CD4-positive, CD25-positive, alpha-beta regulatory T cell (primary cell): ENCODE data around the gene ADGRB3. TPM values are rescaled to one million over a fixed set of nuclear protein-coding genes. Genes with fewer than 3 reads are reported as not detected.
"Not testable (repeated sequence)": the region's sequence is repeated elsewhere in the genome, so short reads cannot be mapped to it uniquely, and the experiment has no call there.

ENCODE experiments used
- ATAC-seq, 2 donors: fragments of 150-1000 bp; cut with Tn5 transposase; one replicate each; pipeline ENCODE4 v1.10.0; 2021; ENCODE audit warnings: low read depth in 2 of 2, moderate number of reproducible peaks in 2 of 2, moderate library complexity in 1 of 2
- DNase-seq, 3 donors: peaks; one replicate each; pipeline versions ENCODE4 v3.0.0 to v3.0.0-alpha.2; 2012 to 2022; ENCODE audit warnings: mixed read lengths in 1 of 3
- H3K27ac ChIP-seq: one replicate; pipeline ENCODE4 v1.7.0; 2013; ENCODE audit warnings: mild to moderate bottlenecking, low read length; ENCODE audit not compliant: insufficient read depth, poor library complexity, severe bottlenecking
- H3K27me3 ChIP-seq: one replicate; pipeline ENCODE4 v1.7.0; 2013; ENCODE audit warnings: low read length; ENCODE audit not compliant: control insufficient read depth, insufficient read depth
- H3K36me3 ChIP-seq: one replicate; pipeline ENCODE4 v1.7.0; 2013; ENCODE audit warnings: mild to moderate bottlenecking, low read length, moderate library complexity; ENCODE audit not compliant: control insufficient read depth, insufficient read depth
- H3K4me1 ChIP-seq: 2 replicates; pipeline ENCODE4 v1.7.0; 2013; ENCODE audit warnings: mild to moderate bottlenecking, low read length; ENCODE audit not compliant: insufficient read depth, control insufficient read depth, poor library complexity, severe bottlenecking
- H3K4me3 ChIP-seq: one replicate; pipeline ENCODE4 v1.7.0; 2013; ENCODE audit warnings: low read depth, mild to moderate bottlenecking, low read length, moderate library complexity
- H3K9me3 ChIP-seq, 2 experiments: 1 replicate in 1 of 2; 2 replicates in 1 of 2; pipeline ENCODE4 v1.7.0; 2013; ENCODE audit warnings: low read length in 2 of 2, mild to moderate bottlenecking in 1 of 2, moderate library complexity in 1 of 2; ENCODE audit not compliant: control insufficient read depth in 2 of 2
- H3K27ac Mint-ChIP-seq, 3 donors: one replicate each; pipeline ENCODE4 v1.8.0; 2020 to 2022; ENCODE audit warnings: mild to moderate bottlenecking in 3 of 3, mixed read lengths in 3 of 3, moderate library complexity in 2 of 3
- H3K27me3 Mint-ChIP-seq: one replicate; pipeline ENCODE4 v1.8.0; 2022; ENCODE audit warnings: mild to moderate bottlenecking, mixed read lengths
- H3K36me3 Mint-ChIP-seq: one replicate; pipeline ENCODE4 v1.8.0; 2020; ENCODE audit warnings: mixed read lengths
- H3K4me1 Mint-ChIP-seq, 4 donors: one replicate each; pipeline ENCODE4 v1.8.0; 2020 to 2022; ENCODE audit warnings: mixed read lengths in 4 of 4, mild to moderate bottlenecking in 1 of 4
- H3K4me3 Mint-ChIP-seq, 4 donors: one replicate each; pipeline ENCODE4 v1.8.0; 2020 to 2022; ENCODE audit warnings: mild to moderate bottlenecking in 4 of 4, mixed read lengths in 4 of 4, moderate library complexity in 3 of 4
- H3K9me3 Mint-ChIP-seq, 7 donors: one replicate each; pipeline ENCODE4 v1.8.0; 2020 to 2022; ENCODE audit warnings: mixed read lengths in 7 of 7, mild to moderate bottlenecking in 3 of 7, moderate library complexity in 2 of 7
- polyA plus RNA-seq, 4 donors: library from polyadenylated mRNA; unstranded; fragments of 300-500 nt; fragmentation: Illumina TruSeq; gene quantifications; one replicate each; pipeline ENCODE4 v1.2.3, GENCODE V29; 2021
- total RNA-seq: library from RNA; stranded (reverse); gene quantifications from one replicate; pipeline ENCODE4 v1.2.3, GENCODE V29; 2022

ADGRB3 gene
- total and polyA plus RNA-seq, 5 donors from 2014 or later: not detected

DNA sequence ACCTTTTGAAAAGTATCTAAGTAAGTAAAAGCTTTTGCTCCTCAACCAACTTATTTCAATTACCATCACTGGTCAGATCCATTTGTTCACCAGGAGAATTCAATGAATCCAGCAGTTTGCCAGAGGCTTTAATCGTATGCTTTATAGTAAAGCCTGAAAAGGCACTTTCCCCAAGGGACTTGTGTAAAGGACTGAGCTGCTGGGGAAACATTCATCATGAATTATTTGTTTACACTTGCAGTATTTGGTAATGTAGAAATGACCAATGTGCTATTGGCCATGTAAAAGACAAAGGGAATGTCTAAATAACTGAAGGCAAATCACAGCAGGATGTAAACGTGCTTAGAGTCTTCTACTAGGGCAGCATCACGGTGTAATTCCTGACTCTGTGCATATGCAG lies 471.4 kb downstream of the ADGRB3 start:
- Mint-ChIP-seq H3K4me1 (no peaks in the 10 kb centered on the region), H3K9me3 (peaks cover 2 to 7% (median 4%) of the 10 kb centered on the region in 7 donors), H3K27ac (no peak overlapping the region), H3K27me3 (no peaks in the 10 kb centered on the region), H3K4me3 (no peak overlapping the region), H3K36me3 (no peaks in the 10 kb centered on the region)
- H3K4me1 ChIP-seq: no peaks in the 10 kb centered on the region
- DNase-seq (no peak), ATAC-seq (no peak)
- H3K9me3 ChIP-seq: no peaks in the 10 kb centered on the region
- no peaks in the 10 kb centered on the region for H3K36me3 ChIP-seq
- H3K27me3 ChIP-seq: no peaks in the 10 kb centered on the region
- H3K4me3 ChIP-seq: no peak overlapping the region
- no peak overlapping the region for H3K27ac ChIP-seq

DNA sequence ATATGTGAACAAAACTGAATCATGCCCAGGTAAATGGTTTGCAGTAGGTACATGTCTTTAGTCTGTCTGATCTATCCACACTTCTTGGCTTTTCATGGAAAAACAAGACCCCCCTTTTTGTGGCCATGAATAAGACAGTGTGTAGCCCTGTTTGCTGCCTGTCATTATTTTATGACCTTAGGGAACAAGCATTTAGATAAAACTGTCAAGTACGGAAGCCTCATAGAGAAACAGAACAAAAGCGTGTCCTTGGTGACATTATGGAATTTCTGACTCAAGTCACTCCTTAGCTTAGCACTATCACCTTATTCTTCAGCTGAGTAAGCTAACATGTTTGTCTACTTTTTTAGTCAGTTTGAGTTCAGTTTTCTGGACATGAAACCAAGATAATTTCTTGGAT lies 476.2 kb downstream of the ADGRB3 start:
- no peak overlapping the region for H3K27ac Mint-ChIP-seq
- Histone ChIP-seq H3K4me1 (no peaks in the 10 kb centered on the region), H3K4me3 (no peak overlapping the region), H3K9me3 (no peaks in the 10 kb centered on the region), H3K36me3 (no peaks in the 10 kb centered on the region), H3K27me3 (no peaks in the 10 kb centered on the region), H3K27ac (no peak overlapping the region)
- no peaks in the 10 kb centered on the region for H3K4me1 Mint-ChIP-seq
- H3K4me3 Mint-ChIP-seq: no peak overlapping the region
- no peaks in the 10 kb centered on the region for H3K27me3 Mint-ChIP-seq
- H3K9me3 Mint-ChIP-seq: peaks cover 2 to 11% (median 7%) of the 10 kb centered on the region in 7 donors
- ATAC-seq (no peak), DNase-seq (no peak)
- H3K36me3 Mint-ChIP-seq: no peaks in the 10 kb centered on the region

DNA sequence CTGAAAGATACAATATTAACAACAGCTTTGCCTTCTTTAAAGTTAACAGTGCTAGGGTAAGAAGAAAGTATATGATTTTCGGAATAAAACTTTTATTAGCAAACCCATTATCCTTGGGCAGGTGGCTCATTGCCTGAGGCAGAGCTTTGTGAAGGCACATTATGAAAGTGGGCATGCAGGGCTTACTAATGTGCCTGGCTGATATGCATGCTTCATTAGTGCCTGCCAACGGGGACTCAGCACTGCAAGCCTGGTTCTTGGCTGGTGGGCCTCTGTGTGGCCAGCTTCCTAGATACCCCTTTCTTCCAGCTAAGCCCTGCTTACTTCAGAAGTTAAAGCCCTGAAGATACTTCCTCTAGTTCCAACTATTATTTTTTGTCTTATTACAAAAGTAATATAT lies 481.6 kb downstream of the ADGRB3 start:
- Histone ChIP-seq H3K36me3 (no peaks in the 10 kb centered on the region), H3K4me1 (no peaks in the 10 kb centered on the region), H3K27me3 (no peaks in the 10 kb centered on the region), H3K4me3 (no peak overlapping the region), H3K27ac (no peak overlapping the region), H3K9me3 (no peaks in the 10 kb centered on the region)
- ATAC-seq (no peak), DNase-seq (no peak)
- Mint-ChIP-seq H3K9me3 (peaks cover 0 to 14% (median 6%) of the 10 kb centered on the region in 7 donors), H3K4me1 (no peaks in the 10 kb centered on the region), H3K36me3 (no peaks in the 10 kb centered on the region), H3K4me3 (no peak overlapping the region), H3K27me3 (no peaks in the 10 kb centered on the region), H3K27ac (no peak overlapping the region)

DNA sequence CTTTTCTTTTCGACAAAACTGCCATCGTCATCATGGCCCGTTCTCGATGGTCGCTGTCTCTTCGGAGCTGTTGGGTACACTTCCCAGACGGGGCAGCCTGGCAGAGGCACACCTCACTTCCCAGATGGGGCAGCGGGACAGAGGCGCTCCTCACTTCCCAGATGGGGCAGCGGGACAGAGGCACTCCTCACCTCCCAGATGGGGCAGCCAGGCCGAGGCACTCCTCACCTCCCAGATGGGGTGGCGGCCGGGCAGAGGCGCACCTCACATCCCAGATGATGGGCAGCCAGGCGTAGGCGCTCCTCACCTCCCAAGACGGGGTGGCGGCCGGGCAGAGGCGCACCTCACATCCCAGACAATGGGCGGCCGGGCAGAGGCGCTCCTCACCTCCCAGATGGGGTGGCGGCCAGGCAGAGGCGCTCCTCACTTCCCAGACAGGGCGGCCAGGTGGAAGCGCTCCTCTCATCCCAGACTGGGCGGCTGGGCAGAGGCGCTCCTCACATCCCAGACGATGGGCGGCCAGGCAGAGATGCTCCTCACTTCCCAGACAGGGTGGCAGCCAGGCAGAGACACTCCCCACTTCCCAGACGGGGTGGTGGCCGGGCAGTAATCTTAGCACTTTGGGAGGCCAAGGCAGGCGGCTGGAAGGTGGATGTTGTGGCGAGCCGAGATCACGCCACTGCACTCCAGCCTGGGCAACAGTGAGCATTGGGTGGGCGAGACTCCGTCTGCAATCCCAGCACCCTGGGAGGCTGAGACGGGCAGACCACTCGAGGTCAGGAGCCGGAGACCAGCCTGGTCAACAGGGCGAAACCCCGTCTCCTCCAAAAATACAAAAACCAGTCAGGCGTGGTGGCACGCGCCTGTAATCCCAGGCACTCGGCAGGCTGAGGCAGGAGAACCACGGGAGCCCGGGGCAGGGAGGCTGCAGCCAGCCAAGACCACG lies 486.7 kb downstream of the ADGRB3 start:
- H3K4me3 ChIP-seq, H3K27ac Mint-ChIP-seq, H3K4me1 ChIP-seq, H3K27me3 ChIP-seq, H3K27ac ChIP-seq, H3K4me1 Mint-ChIP-seq, H3K4me3 Mint-ChIP-seq, H3K36me3 Mint-ChIP-seq, H3K36me3 ChIP-seq, H3K9me3 ChIP-seq, DNase-seq, ATAC-seq, H3K27me3 Mint-ChIP-seq: not testable (repeated sequence)
- H3K9me3 Mint-ChIP-seq: peaks cover 0 to 19% (median 4%) of the 10 kb centered on the region in 7 donors

DNA sequence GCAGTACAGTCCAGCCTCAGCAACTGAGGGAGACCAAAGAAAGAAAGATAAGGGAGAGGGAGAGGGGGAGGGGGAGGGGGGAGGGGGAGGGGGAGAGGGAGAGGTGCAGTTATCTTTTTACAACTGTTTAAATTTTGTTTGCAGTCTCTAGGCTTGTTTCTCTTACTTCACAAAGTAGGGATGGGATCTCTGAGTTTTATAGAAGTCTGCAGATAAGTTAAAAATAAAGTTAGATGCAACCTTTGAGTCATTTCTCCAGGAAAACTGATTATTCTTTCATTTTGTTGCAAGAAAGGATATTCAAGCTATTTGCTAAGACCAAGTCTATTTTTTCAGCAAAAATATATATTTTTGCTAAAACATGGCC lies 487.3 kb downstream of the ADGRB3 start:
- Mint-ChIP-seq H3K36me3 (no peaks in the 10 kb centered on the region), H3K27ac (no peak overlapping the region), H3K4me1 (no peaks in the 10 kb centered on the region), H3K4me3 (no peak overlapping the region), H3K9me3 (peaks cover 0 to 19% (median 4%) of the 10 kb centered on the region in 7 donors), H3K27me3 (no peaks in the 10 kb centered on the region)
- ATAC-seq (no peak), DNase-seq (no peak)
- no peaks in the 10 kb centered on the region for H3K9me3 ChIP-seq
- no peaks in the 10 kb centered on the region for H3K36me3 ChIP-seq
- H3K27me3 ChIP-seq: no peaks in the 10 kb centered on the region
- H3K27ac ChIP-seq: no peak overlapping the region
- no peaks in the 10 kb centered on the region for H3K4me1 ChIP-seq
- no peak overlapping the region for H3K4me3 ChIP-seq

DNA sequence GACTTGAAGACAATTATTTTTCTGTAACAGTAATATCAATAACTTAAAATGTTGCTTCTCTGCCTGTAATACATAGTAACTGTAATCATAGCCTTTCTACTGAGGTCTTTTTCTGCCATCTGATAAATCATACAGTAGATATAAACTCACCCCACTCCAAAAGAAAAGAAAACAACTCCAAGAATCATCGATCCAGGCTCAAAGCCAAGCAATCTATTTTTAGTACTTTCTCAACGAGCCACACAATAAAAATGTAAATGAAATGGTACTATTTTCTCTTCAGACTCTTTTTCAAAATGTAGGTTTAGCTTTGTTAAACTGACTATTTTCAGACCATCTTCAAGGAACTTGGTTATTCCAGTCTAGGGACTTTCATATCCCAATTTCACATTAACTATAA lies 493.3 kb downstream of the ADGRB3 start:
- no peak overlapping the region for H3K4me3 ChIP-seq
- H3K9me3 Mint-ChIP-seq: peaks cover 0 to 15% (median 4%) of the 10 kb centered on the region in 7 donors
- no peak overlapping the region for H3K27ac Mint-ChIP-seq
- H3K27me3 Mint-ChIP-seq: no peaks in the 10 kb centered on the region
- no peak overlapping the region for H3K4me3 Mint-ChIP-seq
- H3K36me3 Mint-ChIP-seq: no peaks in the 10 kb centered on the region
- H3K36me3 ChIP-seq: no peaks in the 10 kb centered on the region
- no peaks in the 10 kb centered on the region for H3K27me3 ChIP-seq
- DNase-seq (no peak), ATAC-seq (no peak)
- H3K4me1 ChIP-seq: no peaks in the 10 kb centered on the region
- H3K9me3 ChIP-seq: no peaks in the 10 kb centered on the region
- H3K27ac ChIP-seq: no peak overlapping the region
- no peaks in the 10 kb centered on the region for H3K4me1 Mint-ChIP-seq

DNA sequence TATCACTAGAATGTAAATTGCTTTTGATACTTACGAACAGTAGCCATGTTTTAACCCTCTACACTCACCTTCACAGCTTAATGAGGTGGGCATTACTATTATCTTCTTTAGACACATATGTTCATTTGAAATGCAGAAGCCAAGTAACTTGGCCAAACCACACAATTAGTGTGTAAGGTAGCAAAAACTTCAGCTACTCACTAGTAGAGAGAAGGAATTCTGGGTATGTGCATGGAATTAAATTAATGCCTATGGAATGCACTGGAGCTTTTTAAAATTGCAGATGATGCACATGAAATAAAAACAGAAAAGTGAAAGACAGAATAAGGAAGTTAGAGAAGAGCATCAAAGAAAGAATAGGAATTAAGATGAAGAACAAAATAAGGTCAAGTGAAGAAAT lies 494.0 kb downstream of the ADGRB3 start:
- H3K4me3 Mint-ChIP-seq: no peak overlapping the region

DNA sequence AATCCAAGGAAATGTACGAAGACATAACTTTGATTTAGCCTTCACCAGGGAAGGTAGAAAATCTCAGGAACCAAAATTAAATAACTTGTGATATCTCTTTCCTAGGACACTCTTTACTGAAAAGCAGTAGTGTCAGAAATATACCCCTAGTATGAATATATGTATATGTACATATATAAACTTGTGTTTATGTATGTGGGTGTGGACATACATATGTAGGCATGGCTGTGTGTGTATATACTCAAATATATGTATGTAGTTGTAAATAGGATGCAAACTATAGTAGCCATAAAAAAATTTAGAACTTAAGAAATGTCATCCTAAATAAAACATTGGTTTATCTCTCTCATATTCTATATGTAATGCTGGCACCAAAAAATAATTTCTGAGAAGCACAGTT lies 500.8 kb downstream of the ADGRB3 start:
- Histone ChIP-seq H3K9me3 (no peaks in the 10 kb centered on the region), H3K36me3 (no peaks in the 10 kb centered on the region), H3K4me1 (no peaks in the 10 kb centered on the region), H3K27ac (no peak overlapping the region), H3K27me3 (no peaks in the 10 kb centered on the region), H3K4me3 (no peak overlapping the region)
- DNase-seq (no peak), ATAC-seq (no peak)
- H3K4me3 Mint-ChIP-seq: no peak overlapping the region
- no peak overlapping the region for H3K27ac Mint-ChIP-seq
- H3K9me3 Mint-ChIP-seq: peaks cover 0 to 9% (median 4%) of the 10 kb centered on the region in 7 donors
- H3K4me1 Mint-ChIP-seq: no peaks in the 10 kb centered on the region
- H3K27me3 Mint-ChIP-seq: no peaks in the 10 kb centered on the region
- H3K36me3 Mint-ChIP-seq: no peaks in the 10 kb centered on the region

More for the DNA sequence above, 494.0 kb downstream of the ADGRB3 start:
- Mint-ChIP-seq H3K36me3 (no peaks in the 10 kb centered on the region), H3K27ac (no peak overlapping the region), H3K27me3 (no peaks in the 10 kb centered on the region), H3K4me1 (no peaks in the 10 kb centered on the region), H3K9me3 (peaks cover 0 to 11% (median 4%) of the 10 kb centered on the region in 7 donors)
- Histone ChIP-seq H3K36me3 (no peaks in the 10 kb centered on the region), H3K9me3 (no peaks in the 10 kb centered on the region), H3K27me3 (no peaks in the 10 kb centered on the region), H3K4me1 (no peaks in the 10 kb centered on the region), H3K4me3 (no peak overlapping the region), H3K27ac (no peak overlapping the region)
- no peak for ATAC-seq
- DNase-seq: no peak
